Measurements from ENCODE around the gene ODC1. TPM values are rescaled to one million over a fixed set of nuclear protein-coding genes. Genes with fewer than 3 reads are reported as not detected.

Gene ODC1
- total RNA-seq, 1 donor from 2014 or later = 34.9 TPM

GRCh38 chr2:10399358-10399757 is 48.8 kb downstream of the ODC1 start:
- Histone ChIP-seq H3K27ac (no peak overlapping the region), H3K27me3 (no peaks in the 10 kb centered on the region), H3K9me3 (no peaks in the 10 kb centered on the region), H3K4me1 (peaks cover 31% of the 10 kb centered on the region), H3K4me3 (no peak overlapping the region), H3K36me3 (no peaks in the 10 kb centered on the region)
- intact Hi-C loops (cut with DNase I) = no loop called here
- TF ChIP-seq CTCF (IDR thresholded peaks at IDR 0.05) (no peak), POLR2A (IDR thresholded peaks at IDR 0.05) (no peak), POLR2AphosphoS5 (IDR thresholded peaks at IDR 0.05; ENCODE audit: insufficient read depth in 1 of 2, low read depth in 1 of 2) (no peak)
- DNase-seq (ENCODE audit: extremely low spot score in 2 of 2) = no peak

- Histone ChIP-seq H3K27ac (no peak overlapping the region), H3K36me3 (no peaks in the 10 kb centered on the region), H3K4me3 (no peak overlapping the region), H3K4me1 (peaks cover 29% of the 10 kb centered on the region), H3K9me3 (no peaks in the 10 kb centered on the region), H3K27me3 (no peaks in the 10 kb centered on the region)
- no peak for TF ChIP-seq CTCF (IDR thresholded peaks at IDR 0.05)
- TF ChIP-seq POLR2A (IDR thresholded peaks at IDR 0.05) = no peak
- TF ChIP-seq POLR2AphosphoS5 (IDR thresholded peaks at IDR 0.05; ENCODE audit: insufficient read depth in 1 of 2, low read depth in 1 of 2) = no peak
- intact Hi-C loops (cut with DNase I) = no loop called here
- DNase-seq (ENCODE audit: extremely low spot score in 2 of 2) = no peak
These were observed 49.6 kb downstream of the ODC1 start for GRCh38 chr2:10398496-10398895.

- no peak for DNase-seq (ENCODE audit: extremely low spot score in 2 of 2)
- H3K4me1 ChIP-seq = peaks cover 35% of the 10 kb centered on the region
- intact Hi-C loops (cut with DNase I) = no loop called here
- no peak overlapping the region for H3K4me3 ChIP-seq
- no peaks in the 10 kb centered on the region for H3K36me3 ChIP-seq
- no peaks in the 10 kb centered on the region for H3K9me3 ChIP-seq
- TF ChIP-seq POLR2AphosphoS5 (IDR thresholded peaks at IDR 0.05; ENCODE audit: insufficient read depth in 1 of 2, low read depth in 1 of 2) (no peak), CTCF (IDR thresholded peaks at IDR 0.05) (no peak), POLR2A (IDR thresholded peaks at IDR 0.05) (no peak)
- H3K27me3 ChIP-seq = no peaks in the 10 kb centered on the region
- H3K27ac ChIP-seq = no peak overlapping the region
These were observed 50.2 kb downstream of the ODC1 start for GRCh38 chr2:10397878-10398277.

- TF ChIP-seq POLR2AphosphoS5 (IDR thresholded peaks at IDR 0.05; ENCODE audit: insufficient read depth in 1 of 2, low read depth in 1 of 2) (no peak), POLR2A (IDR thresholded peaks at IDR 0.05) (no peak), CTCF (IDR thresholded peaks at IDR 0.05) (no peak)
- Histone ChIP-seq H3K4me3 (no peak overlapping the region), H3K27me3 (no peaks in the 10 kb centered on the region), H3K4me1 (peaks cover 37% of the 10 kb centered on the region), H3K9me3 (no peaks in the 10 kb centered on the region), H3K27ac (no peak overlapping the region), H3K36me3 (no peaks in the 10 kb centered on the region)
- intact Hi-C loops (cut with DNase I) = no loop called here
- DNase-seq (ENCODE audit: extremely low spot score in 2 of 2) = no peak
These were observed 50.7 kb downstream of the ODC1 start for GRCh38 chr2:10397297-10397875.

GRCh38 chr2:10396464-10396863 is 51.7 kb downstream of the ODC1 start:
- no peak for TF ChIP-seq CTCF (IDR thresholded peaks at IDR 0.05)
- no peak for TF ChIP-seq POLR2AphosphoS5 (IDR thresholded peaks at IDR 0.05; ENCODE audit: insufficient read depth in 1 of 2, low read depth in 1 of 2)
- TF ChIP-seq POLR2A (IDR thresholded peaks at IDR 0.05) = no peak
- no peak overlapping the region for H3K27ac ChIP-seq
- H3K36me3 ChIP-seq = no peaks in the 10 kb centered on the region
- intact Hi-C loops (cut with DNase I) = no loop called here
- H3K27me3 ChIP-seq = no peaks in the 10 kb centered on the region
- no peak overlapping the region for H3K4me3 ChIP-seq
- no peaks in the 10 kb centered on the region for H3K9me3 ChIP-seq
- DNase-seq (ENCODE audit: extremely low spot score in 2 of 2) = no peak
- H3K4me1 ChIP-seq = peaks cover 33% of the 10 kb centered on the region
